Fibroblast of skin of right biceps (primary cell): ENCODE measurements around the gene LSM5.

Experiments
- DNase-seq: peaks from one replicate; pipeline ENCODE4 v3.0.0-alpha.2; 2013

The LSM5 gene

DNA sequence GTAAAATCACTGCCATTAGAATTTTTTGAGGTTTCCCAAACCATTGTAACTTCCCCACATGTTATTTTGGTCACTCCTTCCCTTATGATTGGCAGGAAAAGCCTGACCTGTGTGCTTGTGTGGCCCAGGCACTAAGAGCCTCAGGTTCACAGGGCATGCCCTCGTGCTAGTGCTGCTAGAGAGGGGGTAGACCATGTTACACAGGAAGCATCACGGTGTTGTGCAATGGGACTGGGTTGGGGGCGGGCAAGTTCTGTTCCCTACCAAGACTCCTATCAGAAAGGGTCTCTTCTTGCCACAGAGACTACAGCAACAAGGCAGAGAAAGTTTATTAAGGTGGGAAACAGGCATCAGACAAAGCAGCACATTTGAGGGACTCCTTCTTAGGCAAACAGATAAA is 32.2 kb downstream of the LSM5 start:
- DNase-seq, result no peak

DNA sequence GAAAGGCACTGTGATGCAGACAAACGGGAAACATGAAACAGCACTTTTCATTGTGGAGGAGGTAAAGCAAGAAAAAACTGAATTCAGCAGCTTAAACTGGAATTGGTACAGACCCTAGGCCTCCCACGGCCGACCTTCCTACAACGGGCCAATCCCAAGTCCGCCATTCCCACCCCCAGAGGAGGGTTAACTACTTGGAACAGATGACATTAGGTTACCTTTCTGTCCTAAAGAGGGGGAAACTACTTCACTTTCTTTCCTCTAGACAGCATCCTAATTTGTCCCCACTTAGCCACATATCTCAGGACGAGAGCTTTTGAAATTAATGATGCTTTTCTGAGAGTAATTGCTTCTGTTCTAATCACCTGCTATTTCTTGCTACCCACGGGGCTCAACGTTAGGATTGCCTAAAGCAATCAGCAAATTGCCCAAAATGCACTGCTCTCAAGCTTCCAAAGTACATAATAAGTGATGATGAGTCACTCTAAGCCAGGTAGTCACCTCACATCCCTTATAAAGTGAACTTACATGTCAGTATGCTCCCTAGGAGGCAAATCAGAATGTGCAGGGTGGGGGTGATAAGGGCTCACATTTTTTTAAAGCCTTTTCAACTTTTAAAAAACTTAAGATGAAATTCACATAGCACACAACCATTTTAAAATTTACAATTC is 36.7 kb downstream of the LSM5 start:
- no peak for DNase-seq

- no peak for DNase-seq
Observed at GRCh38 chr7:32447218-32447617, 43.0 kb downstream of the LSM5 start.

DNA sequence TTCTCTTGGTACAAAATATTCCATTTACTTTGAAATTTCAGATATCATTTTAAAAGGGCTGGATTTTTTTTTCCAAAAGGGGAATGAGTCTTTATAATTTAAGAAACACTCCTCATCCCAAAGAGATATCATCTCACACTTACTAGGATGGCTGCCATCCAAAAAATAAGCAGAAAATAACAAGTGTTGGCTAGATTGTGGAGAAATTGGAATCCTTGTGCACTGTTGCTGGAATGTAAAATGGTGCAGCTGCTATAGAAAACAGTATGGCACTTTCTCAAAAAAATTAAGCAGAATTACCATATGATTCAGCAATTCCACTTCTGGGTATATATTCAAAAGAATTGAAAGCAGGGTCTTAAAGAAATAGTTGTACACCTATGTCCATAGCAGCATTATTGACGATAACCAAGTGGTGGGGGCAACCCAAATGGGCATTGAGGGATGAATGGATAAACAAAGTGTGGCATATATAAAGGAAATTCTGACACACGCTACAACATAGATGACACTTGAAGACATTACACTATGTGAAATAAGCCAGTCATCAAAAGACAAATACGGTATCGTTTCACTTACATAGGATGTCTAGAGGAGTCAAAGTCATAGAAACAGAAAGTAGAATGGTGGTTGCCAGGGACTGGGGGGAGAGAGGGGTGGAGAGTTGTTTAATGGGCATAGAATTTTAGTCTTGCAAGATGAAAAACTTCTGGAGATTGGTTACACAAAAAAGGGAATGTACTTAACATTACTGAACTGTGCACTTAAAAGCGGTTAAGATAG is 53.8 kb downstream of the LSM5 start:
- DNase-seq, result no peak
